ENCODE data around the gene KLK8. TPM values are rescaled to one million over a fixed set of nuclear protein-coding genes. Genes with fewer than 3 reads are reported as not detected.

The KLK8 gene
- total RNA-seq, 1 experiment from 2014 or later = not detected

- no peak for DNase-seq (ENCODE audit: low spot score)
- intact Hi-C loops (cut with micrococcal nuclease; ENCODE audit: unreplicated experiment) = loop anchor here (10.0 kb wide), 1 partner anchor 308 kb away; no protein-coding TSS in a partner anchor
- H3K4me1 ChIP-seq (ENCODE audit: insufficient read depth, low read length, poor library complexity, severe bottlenecking) = peaks cover 7% of the 10 kb centered on the region
- no TSS peak for BruUV-seq (replicated peaks)
- POLR2A ChIA-PET (ENCODE audit: low non-redundant PET) = interaction anchor here (0.6 kb wide), 1 partner anchor 644 kb away, joined by 11 read pairs; no protein-coding TSS in a partner anchor
- TF ChIP-seq CTCF (conservative IDR thresholded peaks at IDR 0.05; ENCODE audit: low read depth, low read length) (no peak), EZH2 (IDR thresholded peaks at IDR 0.05; ENCODE audit: borderline replicate concordance, low read depth, low read length, poor library complexity, severe bottlenecking) (no peak)
- H3K27ac ChIP-seq (ENCODE audit: low read depth, low read length, poor library complexity, severe bottlenecking) = no peak overlapping the region
- peaks cover 50% of the 10 kb centered on the region for H3K27me3 ChIP-seq (replicated peaks; ENCODE audit: insufficient read depth, low read depth, low read length, poor library complexity)
- no peaks in the 10 kb centered on the region for H3K9me3 ChIP-seq (ENCODE audit: low read depth, low read length, poor library complexity, severe bottlenecking)
- CTCF ChIA-PET = no interaction called here
- H3K4me3 ChIP-seq (ENCODE audit: low read depth, low read length, poor library complexity, severe bottlenecking) = no peak overlapping the region
- H3K36me3 ChIP-seq (ENCODE audit: insufficient read depth, low read length, poor library complexity, severe bottlenecking) = no peaks in the 10 kb centered on the region
Measured at GRCh38 chr19:51012661-51013190, 11.3 kb upstream of the KLK8 start.

- Histone ChIP-seq H3K9me3 (ENCODE audit: low read depth, low read length, poor library complexity, severe bottlenecking) (no peaks in the 10 kb centered on the region), H3K4me1 (ENCODE audit: insufficient read depth, low read length, poor library complexity, severe bottlenecking) (no peaks in the 10 kb centered on the region), H3K27me3 (replicated peaks; ENCODE audit: insufficient read depth, low read depth, low read length, poor library complexity) (peaks cover 48% of the 10 kb centered on the region), H3K4me3 (ENCODE audit: low read depth, low read length, poor library complexity, severe bottlenecking) (no peak overlapping the region), H3K36me3 (ENCODE audit: insufficient read depth, low read length, poor library complexity, severe bottlenecking) (no peaks in the 10 kb centered on the region), H3K27ac (ENCODE audit: low read depth, low read length, poor library complexity, severe bottlenecking) (no peak overlapping the region)
- no peak for TF ChIP-seq EZH2 (IDR thresholded peaks at IDR 0.05; ENCODE audit: borderline replicate concordance, low read depth, low read length, poor library complexity, severe bottlenecking)
- DNase-seq (ENCODE audit: low spot score) = no peak
- ChIA-PET POLR2A (ENCODE audit: low non-redundant PET) (no interaction called here), CTCF (interaction anchor here (0.6 kb wide), 1 partner anchor 1275 kb away, joined by 3 read pairs; no protein-coding TSS in a partner anchor)
- BruUV-seq (replicated peaks) = no TSS peak
- intact Hi-C loops (cut with micrococcal nuclease; ENCODE audit: unreplicated experiment) = loop anchor here (10.0 kb wide), 1 partner anchor 305 kb away; no protein-coding TSS in a partner anchor
Measured at GRCh38 chr19:51010066-51010795, 8.8 kb upstream of the KLK8 start.

GRCh38 chr19:51009061-51009891 is 7.9 kb upstream of the KLK8 start:
- H3K9me3 ChIP-seq (ENCODE audit: low read depth, low read length, poor library complexity, severe bottlenecking) = no peaks in the 10 kb centered on the region
- peaks cover 48% of the 10 kb centered on the region for H3K27me3 ChIP-seq (replicated peaks; ENCODE audit: insufficient read depth, low read depth, low read length, poor library complexity)
- H3K36me3 ChIP-seq (ENCODE audit: insufficient read depth, low read length, poor library complexity, severe bottlenecking) = no peaks in the 10 kb centered on the region
- H3K27ac ChIP-seq (ENCODE audit: low read depth, low read length, poor library complexity, severe bottlenecking) = no peak overlapping the region
- intact Hi-C loops (cut with micrococcal nuclease; ENCODE audit: unreplicated experiment) = no loop called here
- no peak overlapping the region for H3K4me3 ChIP-seq (ENCODE audit: low read depth, low read length, poor library complexity, severe bottlenecking)
- DNase-seq (ENCODE audit: low spot score) = no peak
- CTCF ChIA-PET = no interaction called here
- no peaks in the 10 kb centered on the region for H3K4me1 ChIP-seq (ENCODE audit: insufficient read depth, low read length, poor library complexity, severe bottlenecking)
- TF ChIP-seq EZH2 (IDR thresholded peaks at IDR 0.05; ENCODE audit: borderline replicate concordance, low read depth, low read length, poor library complexity, severe bottlenecking) = no peak
- no peak for TF ChIP-seq CTCF (conservative IDR thresholded peaks at IDR 0.05; ENCODE audit: low read depth, low read length)
- POLR2A ChIA-PET (ENCODE audit: low non-redundant PET) = no interaction called here
- no TSS peak for BruUV-seq (replicated peaks)
